ENCODE data around the gene FAS.

FAS gene

DNA sequence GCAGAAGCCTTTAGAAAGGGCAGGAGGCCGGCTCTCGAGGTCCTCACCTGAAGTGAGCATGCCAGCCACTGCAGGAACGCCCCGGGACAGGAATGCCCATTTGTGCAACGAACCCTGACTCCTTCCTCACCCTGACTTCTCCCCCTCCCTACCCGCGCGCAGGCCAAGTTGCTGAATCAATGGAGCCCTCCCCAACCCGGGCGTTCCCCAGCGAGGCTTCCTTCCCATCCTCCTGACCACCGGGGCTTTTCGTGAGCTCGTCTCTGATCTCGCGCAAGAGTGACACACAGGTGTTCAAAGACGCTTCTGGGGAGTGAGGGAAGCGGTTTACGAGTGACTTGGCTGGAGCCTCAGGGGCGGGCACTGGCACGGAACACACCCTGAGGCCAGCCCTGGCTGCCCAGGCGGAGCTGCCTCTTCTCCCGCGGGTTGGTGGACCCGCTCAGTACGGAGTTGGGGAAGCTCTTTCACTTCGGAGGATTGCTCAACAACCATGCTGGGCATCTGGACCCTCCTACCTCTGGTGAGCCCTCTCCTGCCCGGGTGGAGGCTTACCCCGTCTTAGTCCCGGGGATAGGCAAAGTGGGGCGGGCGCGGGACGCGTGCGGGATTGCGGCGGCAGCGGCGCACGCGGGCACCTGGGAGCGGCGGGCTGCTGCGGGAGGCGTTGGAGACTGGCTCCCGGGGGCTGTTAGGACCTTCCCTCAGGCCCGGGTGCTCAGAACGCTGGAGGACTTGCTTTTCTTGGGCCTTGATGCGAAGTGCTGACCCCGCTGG, at the start of gene FAS:
Gene FAS, plus strand, starts transcription at position 415 of the 777 bp plus-strand sequence. Its CDS starts 79 bp downstream, at position 494.
- peak; percentile 71 for DNase-seq

DNA sequence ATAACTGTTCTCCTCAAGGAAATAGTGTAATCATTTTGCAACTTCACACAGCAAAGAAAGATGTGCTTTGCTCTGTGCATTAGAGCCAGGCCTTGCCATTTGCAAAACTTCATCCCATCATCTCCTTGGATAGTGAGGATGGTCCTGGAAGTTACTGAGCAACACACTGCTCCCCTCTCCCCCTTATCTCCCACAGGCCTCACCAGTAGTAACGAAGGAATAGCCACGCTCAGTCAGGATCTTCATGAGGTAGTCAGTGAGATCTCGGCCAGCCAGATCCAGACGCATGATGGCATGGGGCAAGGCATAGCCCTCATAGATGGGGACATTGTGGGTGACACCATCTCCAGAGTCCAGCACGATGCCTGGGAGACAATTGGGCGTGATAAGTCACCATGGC, 49.6 kb upstream of the FAS start:
- no peak for DNase-seq

DNA sequence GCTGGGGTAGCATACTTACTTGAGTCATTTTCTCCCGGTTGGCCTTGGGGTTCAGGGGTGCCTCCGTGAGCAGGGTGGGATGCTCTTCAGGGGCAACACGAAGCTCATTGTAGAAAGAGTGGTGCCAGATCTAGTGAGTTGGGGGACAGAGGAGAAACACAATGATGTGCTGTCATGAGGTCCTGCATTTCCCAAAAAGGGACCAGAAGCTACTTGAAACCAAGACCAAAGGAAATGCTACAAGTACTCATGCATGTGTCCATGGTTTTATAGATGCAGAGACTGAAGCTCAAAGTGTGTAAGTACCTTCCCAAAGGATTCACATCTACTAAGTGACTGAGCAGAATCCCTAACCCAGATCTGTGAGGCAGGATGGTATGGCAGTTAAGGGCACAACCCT, 46.8 kb upstream of the FAS start:
- DNase-seq: no peak

DNA sequence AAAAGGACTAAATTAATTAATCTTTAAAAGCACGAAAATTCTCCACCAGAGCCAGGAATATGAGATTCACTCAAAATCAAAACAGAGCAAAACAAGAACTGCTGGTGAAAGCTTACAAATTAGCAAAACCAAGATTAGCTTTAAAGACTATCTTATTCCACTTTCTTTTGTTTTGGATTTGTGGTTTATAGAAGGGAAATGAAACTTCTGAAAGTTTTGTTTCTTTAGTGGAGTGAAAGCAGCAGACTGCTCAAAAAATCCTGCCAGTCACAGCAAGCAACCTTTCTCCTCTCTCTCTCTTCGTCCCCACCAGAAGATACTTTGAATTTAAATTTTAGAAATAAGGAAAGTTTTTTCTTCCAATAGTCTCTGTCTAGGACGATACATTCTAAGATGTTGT, 45.8 kb upstream of the FAS start:
- DNase-seq: no peak

DNA sequence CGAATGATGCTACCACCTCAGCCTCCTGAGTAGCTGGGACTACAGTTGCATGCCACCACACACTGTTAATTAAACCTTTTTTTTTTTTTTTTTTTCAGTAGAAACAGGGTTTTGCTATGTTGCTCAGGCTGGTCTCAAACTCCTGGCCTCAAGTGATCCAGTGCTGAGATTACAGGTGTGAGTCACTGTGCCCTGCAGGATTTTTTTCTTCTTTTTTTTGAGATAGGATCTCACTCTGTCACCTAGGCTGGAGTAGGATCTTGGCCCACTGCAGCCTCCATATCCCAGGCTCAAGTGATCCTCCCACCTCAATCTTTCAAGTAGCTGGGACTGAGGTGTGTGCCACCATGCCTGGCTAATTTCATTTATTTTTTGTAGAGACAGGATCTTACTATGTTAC, 44.4 kb upstream of the FAS start:
- DNase-seq: no peak

DNA sequence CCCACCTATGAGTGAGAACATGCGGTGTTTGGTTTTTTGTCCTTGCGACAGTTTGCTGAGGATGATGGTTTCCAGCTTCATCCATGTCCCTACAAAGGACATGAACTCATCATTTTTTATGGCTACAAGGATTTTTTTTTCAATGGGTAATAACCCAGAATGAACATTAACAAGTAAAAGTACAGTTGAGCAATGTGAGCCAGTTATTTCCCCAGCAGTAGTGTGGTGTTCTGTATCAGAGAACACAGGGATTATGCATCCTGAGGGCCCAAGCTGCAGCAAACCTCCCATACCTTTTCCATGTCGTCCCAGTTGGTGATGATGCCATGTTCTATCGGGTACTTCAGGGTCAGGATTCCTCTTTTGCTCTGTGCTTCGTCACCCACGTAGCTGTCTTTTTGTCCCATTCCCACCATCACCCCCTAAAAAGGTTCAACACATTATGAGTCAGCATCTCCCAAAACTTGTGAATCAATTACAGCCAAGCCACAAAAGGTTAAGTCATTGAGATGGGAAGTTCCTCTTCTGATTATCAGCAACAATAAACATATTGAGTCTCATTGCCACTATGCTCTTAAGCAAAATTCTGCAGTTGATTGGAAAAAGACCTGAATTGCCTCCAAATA, 43.5 kb upstream of the FAS start:
- no peak for DNase-seq

DNA sequence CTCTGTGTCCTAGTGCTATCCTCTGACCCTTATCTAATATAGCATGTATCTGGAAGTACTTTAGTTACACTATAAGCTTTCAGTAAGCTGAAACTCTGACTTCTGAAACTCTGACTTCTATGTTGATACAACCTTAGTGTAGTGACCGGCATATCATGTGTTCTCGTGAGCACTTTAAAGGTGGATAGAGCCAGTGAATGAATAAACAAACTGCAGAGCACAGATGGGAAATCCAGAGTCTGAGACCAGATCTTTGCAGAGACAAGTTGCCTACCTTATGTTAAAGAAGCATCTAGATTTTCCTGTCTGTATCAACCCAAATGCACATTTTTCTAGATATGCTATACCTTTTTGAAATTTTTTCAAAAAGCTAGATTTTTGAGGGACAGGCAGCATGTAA, 41.5 kb upstream of the FAS start:
- no peak for DNase-seq

DNA sequence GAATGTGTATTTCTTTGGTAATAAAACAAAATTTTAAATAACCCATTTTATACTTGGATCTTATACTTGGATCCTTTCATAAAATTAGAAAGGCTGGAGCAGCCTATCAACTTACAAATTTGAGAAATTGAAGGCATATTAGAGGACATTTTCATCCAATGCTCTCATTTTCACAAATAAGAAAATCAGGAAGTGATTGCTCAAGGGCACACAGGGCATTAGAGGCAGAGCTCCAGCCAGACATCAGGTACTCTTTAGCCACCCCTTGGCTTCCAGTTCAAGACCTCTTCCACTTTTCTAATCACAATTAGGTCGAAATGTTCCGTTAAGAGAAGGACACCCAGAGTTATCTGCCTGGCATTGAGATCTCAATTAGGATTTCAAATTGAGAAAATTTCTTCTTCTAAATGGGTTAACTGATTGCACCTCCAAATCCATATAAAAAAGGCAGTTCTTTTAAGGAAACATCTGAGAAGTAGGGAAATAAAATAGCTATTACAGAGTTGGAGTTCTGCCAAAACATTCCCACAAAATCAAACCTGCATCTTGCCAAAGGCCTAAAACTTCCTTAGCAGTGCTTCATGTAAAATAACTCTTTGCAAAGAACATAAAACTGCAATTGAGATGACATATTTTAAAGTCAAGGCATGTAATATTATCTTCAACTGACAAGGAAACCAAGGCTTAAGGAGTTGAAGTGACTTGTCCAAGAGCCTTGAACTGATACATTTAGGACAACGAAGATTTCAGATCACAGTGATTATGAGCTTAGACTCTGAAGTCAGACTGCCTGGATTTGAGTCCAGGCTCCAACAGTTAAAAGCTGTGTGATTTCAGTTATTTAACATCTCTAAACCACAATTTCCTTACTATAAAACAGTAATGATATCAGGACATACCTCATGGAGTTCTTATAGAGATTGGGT, 40.4 kb upstream of the FAS start:
- peak; percentile 16 for DNase-seq

DNA sequence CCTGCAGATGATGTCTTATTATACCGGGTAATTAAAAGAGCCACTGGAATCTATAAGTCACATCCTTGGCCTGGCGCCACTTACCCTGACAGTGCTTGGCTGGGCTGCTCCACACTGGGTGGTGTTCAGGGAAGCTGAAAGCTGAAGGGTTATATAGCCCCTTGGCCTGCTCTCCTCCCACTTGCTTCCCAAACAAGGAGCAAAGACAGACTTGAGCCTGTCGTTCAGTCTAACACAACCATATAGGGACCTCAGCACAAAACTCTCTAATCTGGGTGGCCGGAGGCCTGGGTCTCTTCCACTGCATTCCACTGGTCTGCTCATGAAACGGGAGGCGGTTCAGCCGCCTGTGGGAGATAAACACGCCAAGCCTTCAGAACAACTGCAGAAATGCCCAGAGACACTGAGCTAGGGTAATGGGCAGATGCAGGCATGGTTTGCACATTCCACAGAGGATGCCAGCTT, 37.9 kb upstream of the FAS start, which contains the start of gene ACTA2:
Gene ACTA2, minus strand, starts transcription at position 127 of the 465 bp plus-strand sequence. CDS start 3,843 bp downstream, outside the sequence.
- DNase-seq: peak; percentile 58

DNA sequence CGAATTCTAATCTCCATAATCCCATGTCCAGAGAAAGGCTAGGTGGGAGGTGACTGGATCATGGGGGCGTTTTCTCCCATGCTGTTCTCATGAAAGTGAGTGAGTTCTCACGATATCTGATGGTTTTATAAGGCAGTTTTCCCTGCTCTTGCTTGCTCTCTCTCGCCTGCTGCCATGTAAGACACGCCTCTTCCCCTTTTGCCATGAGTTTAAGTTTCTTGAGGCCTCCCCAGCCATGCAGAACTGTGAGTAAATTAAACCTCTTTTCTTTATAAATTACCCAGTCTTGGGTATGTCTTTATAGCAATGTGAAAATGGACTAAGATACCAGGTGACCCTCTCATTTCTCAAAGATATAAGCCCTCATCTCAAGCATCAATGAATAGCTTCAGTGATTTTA, 36.9 kb upstream of the FAS start:
- no peak for DNase-seq

DNA sequence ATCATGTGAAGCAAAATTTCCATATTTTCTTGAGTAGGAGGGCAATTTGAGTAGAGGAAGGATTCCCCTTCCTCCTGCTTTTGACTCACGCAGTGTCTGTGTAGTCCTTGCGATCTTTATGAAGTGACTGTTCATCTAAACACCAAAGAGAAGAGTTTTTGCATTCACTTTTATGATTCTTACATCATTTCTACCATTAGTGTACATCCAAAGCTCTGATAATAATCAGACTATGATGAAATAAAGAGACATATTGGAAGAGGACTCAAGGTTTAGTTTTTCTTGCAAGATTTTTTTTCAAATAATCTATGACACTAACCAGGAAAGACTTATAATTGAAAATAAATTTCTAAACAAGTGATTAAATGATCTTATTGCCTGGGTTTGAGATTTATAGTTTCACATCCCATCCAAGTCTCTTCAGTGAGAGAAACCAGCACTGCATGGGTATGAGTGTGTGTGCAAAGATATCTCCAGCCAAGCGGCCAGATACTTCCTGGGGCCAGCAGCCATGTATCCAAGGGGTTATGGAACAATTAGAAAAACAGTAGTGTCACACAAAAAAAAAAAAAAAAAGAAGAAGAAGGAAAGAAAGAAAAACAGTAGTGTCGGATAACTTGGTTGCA, 36.0 kb upstream of the FAS start:
- no peak for DNase-seq

DNA sequence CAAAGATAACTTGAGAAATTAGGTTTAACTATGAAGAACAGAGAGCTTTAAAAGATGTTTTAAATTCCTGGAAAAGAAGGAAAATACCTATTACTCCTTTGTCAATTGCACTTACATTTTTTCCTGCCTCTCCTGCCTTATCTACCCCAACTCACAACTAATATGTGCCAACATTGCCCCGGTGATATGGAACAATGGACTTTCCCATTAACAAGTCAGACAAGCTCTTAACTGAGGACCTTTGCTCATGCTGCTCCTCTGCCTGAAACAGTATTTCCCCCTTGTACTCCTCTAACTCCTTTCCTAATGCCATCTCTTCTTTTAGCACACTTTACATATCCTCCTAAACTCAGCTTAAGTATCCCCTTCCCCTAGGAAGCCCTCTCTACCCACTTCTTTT, 33.2 kb upstream of the FAS start:
- DNase-seq: no peak

DNA sequence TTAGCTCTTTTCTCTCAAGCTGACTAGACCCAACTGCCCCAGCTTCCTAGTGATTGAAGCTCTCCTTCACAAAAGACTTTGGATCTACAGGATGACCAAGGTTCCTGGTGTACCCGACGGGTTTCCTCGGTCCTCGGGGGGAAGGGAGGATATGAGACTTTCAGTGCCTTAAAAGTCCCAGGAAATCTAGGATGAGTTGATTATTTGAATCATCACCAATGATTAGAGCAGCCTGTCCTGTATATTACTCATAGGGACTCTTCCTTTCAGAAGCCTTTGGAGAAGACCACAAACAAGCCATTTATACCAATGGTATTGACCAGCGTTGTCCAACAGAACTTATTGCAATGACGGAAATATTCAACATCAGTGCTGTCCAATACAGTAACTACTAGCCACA, 31.9 kb upstream of the FAS start:
- DNase-seq: no peak

DNA sequence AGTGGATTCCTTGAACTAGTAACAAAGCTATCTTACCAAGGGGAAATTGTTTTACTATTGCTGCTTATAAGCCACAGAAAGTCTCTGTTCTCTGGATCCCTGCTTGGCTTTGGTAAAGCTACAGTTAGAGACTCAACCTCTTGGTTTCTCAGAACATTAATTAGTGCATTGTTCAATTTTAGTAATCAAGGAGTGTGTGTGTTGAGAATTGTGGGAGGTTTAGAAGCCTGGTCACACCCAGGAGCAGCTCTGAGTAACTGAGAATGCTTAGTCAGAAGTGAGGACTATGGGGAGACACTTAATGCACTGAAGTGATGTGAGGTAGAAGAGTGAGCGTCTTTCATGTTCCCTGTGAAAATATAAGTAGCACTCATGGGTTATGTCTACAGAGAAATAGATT, 29.8 kb upstream of the FAS start:
- DNase-seq: no peak

DNA sequence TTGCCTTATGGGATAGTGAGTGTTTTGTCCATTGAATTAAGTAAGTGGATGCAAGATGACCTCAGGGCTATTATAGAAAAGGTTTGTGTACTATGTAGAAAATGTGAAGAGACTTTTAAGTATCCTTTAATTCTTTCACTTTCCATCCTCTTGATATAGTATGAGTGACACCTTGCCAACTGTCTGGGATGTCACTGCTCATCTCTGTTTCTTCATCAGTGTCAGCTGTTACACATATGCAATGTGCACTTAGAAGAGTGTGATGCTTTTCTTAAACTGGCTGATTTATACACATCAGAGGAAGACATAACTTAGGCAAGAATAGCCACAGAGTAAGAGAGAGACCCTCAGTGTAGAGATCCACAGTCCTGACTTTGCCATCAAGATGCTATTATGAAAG, 29.3 kb upstream of the FAS start:
- no peak for DNase-seq

DNA sequence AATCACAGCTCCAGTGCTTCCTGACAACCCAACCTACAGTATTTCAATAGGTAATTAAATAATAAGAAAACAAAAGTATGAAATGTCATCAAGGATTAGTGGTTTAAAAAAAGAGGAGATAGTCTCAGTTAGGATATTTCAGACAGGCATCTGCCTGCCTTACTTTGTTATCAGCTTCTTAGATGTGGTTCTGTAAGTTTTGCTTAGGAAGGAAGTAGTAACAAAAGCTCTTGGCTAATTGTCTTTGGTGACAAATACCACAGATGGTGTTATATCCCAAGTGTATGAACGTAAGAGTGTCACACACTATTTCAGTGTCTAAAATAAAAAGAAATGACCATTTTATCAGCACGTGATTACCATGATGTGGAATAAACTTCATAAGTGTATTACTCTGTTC, 28.3 kb upstream of the FAS start:
- no peak for DNase-seq

DNA sequence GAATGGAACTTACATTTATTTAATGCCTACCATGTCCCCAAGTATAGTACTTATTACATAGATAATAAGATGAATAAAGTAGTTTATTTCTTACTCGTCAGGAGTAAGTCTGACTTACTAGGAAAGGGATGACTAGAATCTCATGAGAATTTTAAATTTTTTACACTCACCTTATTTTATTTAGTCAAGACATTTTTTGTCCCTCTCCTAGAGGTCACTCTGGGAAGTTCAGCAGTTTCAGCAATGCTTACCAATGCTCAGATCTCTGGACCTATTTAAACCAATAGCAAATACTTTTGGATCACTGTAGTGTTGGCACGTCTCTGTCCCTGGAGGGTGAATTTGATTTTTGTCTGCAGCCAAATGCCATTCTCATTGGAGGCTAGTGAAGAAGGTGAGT, 27.3 kb upstream of the FAS start:
- no peak for DNase-seq

DNA sequence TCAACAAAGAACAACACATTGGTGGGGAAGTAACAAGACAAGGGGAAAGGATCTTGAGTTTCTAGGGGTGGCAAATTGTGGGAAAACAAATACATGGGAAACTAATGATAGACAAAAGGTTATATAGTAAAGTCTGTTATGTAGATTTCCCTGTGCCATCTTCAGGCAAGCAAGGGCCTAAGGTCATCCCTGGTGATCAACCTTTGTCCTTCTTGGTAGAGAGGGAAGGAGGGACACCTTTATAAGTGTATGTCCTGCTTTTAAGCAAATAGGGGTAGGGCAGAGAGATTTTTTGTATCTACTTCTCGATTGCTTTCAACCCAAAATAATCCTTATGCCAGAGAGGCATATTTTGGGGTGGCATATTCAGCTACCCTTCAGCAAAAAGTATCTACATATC, 26.2 kb upstream of the FAS start:
- no peak for DNase-seq

DNA sequence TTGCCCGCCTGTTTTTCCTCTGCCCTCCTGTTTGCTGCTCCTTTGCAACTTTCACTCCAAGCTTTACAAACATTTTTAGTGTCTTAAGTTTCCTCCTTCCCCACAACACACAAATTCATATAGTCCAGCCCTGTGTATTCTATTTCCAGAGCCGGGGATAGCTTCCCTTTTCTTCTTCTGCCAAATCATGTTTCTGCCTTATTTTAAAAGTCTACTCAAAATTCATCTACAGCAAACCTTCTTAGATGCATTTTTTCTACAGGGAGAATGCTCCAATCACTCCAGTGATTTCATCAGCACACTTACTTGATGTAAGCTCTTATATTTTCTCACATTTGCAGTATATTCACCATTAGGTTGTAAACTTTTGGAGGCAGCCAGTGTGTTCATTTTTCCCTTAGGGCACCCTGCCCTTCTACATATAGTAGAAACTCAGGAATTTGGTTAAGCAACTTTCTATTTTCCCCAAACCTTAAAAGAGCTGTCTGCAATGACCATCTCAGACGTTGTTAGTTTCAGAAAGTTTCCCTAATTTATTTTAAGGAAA, 25.7 kb upstream of the FAS start:
- peak; percentile 29 for DNase-seq

DNA sequence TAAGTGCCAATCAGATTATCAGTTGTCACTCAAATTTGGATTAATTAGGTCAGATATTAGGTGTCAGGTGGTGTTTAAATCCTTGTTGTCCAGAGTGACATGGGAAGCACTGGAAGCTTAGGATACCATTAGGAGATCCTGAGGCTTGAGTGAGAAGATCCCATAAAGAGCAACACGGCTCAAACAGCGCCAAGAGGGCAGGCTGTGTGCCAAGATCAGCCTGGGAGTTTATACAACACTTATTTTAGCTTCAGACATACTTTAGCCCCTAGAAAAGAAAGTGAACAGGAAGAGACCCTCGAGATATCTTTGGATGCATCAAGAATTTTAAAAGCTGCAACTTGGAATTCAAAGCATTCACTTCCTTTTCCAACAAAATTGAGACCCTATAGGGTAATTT, 23.8 kb upstream of the FAS start:
- no peak for DNase-seq

DNA sequence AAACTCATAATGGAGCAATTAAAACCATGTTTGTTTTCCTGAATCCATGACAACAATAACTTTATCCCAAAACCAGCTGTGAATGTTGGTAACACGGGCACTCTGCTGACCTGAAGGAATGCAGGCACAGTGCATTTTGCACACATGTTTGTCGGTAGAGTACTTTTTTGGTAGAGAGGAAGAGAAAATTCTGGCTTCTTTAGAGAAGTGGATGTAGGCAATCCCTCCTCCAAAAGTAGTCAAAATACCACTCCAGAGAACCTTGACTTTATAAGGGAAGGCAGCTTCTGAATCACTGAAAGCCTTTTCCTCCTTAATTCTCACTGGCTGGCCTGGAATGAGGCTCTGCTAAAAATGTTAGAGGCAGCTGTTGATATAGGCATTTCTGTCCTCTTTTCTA, 22.2 kb upstream of the FAS start:
- no peak for DNase-seq

DNA sequence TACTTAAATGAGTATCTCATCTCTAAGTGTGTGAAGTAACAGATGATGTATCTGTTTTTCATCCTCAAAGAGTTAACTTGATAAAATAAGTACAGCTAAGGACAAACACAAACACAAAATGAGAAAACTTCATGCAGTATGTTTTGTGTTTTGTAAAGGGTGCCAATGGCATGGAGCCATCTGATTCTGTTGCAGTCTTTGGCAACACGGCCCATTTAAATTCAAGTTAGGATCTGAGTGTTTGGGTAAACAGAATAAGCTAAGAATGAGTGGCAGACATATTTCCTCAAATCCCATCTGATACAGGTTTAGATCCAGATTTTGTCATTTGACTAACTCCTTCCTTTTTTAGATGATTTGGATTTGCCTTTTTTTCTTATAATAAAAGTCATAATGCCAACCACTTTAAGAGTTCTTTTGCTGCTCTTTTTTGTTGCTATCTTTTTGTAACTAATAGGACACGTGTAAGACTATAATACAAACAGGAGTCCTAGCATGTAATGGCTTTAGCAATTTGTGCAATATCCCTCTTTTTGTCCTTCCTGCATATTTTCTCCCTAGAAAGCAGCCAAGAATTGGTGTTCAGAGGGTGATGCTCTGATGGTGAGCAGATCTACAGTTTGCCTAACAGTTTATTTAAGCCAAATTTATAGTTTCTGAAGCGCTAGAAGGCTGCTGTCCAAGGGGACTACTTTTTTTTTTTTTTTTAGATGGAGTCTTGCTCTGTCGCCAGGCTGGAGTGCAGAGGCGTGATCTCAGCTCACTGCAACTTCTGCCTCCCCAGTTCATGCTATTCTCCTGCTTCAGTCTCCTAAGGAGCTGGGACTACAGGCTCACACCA, 19.2 kb upstream of the FAS start:
- no peak for DNase-seq
